ENCODE results near the gene TP73. TPM values are rescaled to one million over a fixed set of nuclear protein-coding genes. Genes with fewer than 3 reads are reported as not detected.

Gene TP73
- total RNA-seq, 1 experiment from 2014 or later: 10.0 TPM

DNA sequence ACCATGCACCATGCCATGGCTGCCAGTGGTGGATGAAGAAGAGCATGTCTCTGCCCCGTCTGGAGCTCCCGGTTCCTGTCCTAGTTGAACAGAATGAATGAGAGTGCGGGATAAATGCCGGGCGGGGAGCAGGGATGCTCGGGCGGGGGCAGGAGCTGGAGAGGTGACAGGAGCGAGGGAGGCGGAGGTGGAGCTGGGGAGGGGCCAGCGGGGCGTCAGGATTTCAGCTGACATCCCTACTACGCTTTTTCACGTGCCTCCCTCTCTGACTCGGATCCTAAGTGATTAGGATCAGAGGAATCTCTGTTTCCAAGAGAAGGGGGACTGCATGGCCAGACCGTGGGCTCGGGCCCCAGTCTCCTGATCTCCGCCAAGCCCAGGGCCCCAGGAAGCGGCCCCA, 47.3 kb downstream of the TP73 start:
- ChIA-PET CTCF (no interaction called here), POLR2A (ENCODE audit: low non-redundant PET) (no interaction called here)
- Histone ChIP-seq H3K36me3 (ENCODE audit: insufficient read depth, low read length, poor library complexity, severe bottlenecking) (no peaks in the 10 kb centered on the region), H3K27ac (ENCODE audit: low read depth, low read length, poor library complexity, severe bottlenecking) (no peak overlapping the region), H3K4me1 (ENCODE audit: insufficient read depth, low read length, poor library complexity, severe bottlenecking) (no peaks in the 10 kb centered on the region), H3K9me3 (ENCODE audit: low read depth, low read length, poor library complexity, severe bottlenecking) (no peaks in the 10 kb centered on the region), H3K4me3 (ENCODE audit: low read depth, low read length, poor library complexity, severe bottlenecking) (no peak overlapping the region), H3K27me3 (replicated peaks; ENCODE audit: insufficient read depth, low read depth, low read length, poor library complexity) (no peaks in the 10 kb centered on the region)
- TF ChIP-seq EZH2 (IDR thresholded peaks at IDR 0.05; ENCODE audit: borderline replicate concordance, low read depth, low read length, poor library complexity, severe bottlenecking) (no peak), CTCF (conservative IDR thresholded peaks at IDR 0.05; ENCODE audit: low read depth, low read length) (no peak)
- BruUV-seq (replicated peaks): no TSS peak
- intact Hi-C loops (cut with micrococcal nuclease; ENCODE audit: unreplicated experiment): no loop called here
- no peak for DNase-seq (ENCODE audit: low spot score)

- Histone ChIP-seq H3K4me1 (ENCODE audit: insufficient read depth, low read length, poor library complexity, severe bottlenecking) (no peaks in the 10 kb centered on the region), H3K27ac (ENCODE audit: low read depth, low read length, poor library complexity, severe bottlenecking) (no peak overlapping the region), H3K27me3 (replicated peaks; ENCODE audit: insufficient read depth, low read depth, low read length, poor library complexity) (no peaks in the 10 kb centered on the region), H3K9me3 (ENCODE audit: low read depth, low read length, poor library complexity, severe bottlenecking) (no peaks in the 10 kb centered on the region), H3K36me3 (ENCODE audit: insufficient read depth, low read length, poor library complexity, severe bottlenecking) (no peaks in the 10 kb centered on the region), H3K4me3 (ENCODE audit: low read depth, low read length, poor library complexity, severe bottlenecking) (no peak overlapping the region)
- BruUV-seq (replicated peaks): no TSS peak
- CTCF ChIA-PET: no interaction called here
- intact Hi-C loops (cut with micrococcal nuclease; ENCODE audit: unreplicated experiment): no loop called here
- TF ChIP-seq EZH2 (IDR thresholded peaks at IDR 0.05; ENCODE audit: borderline replicate concordance, low read depth, low read length, poor library complexity, severe bottlenecking) (no peak), CTCF (conservative IDR thresholded peaks at IDR 0.05; ENCODE audit: low read depth, low read length) (no peak)
- DNase-seq (ENCODE audit: low spot score): no peak
- POLR2A ChIA-PET (ENCODE audit: low non-redundant PET): no interaction called here
Measured at GRCh38 chr1:3700631-3701030, 48.3 kb downstream of the TP73 start.

- no peak for TF ChIP-seq EZH2 (IDR thresholded peaks at IDR 0.05; ENCODE audit: borderline replicate concordance, low read depth, low read length, poor library complexity, severe bottlenecking)
- TF ChIP-seq CTCF (conservative IDR thresholded peaks at IDR 0.05; ENCODE audit: low read depth, low read length): no peak
- DNase-seq (ENCODE audit: low spot score): no peak
- Histone ChIP-seq H3K36me3 (ENCODE audit: insufficient read depth, low read length, poor library complexity, severe bottlenecking) (no peaks in the 10 kb centered on the region), H3K4me3 (ENCODE audit: low read depth, low read length, poor library complexity, severe bottlenecking) (no peak overlapping the region), H3K9me3 (ENCODE audit: low read depth, low read length, poor library complexity, severe bottlenecking) (no peaks in the 10 kb centered on the region), H3K27ac (ENCODE audit: low read depth, low read length, poor library complexity, severe bottlenecking) (no peak overlapping the region), H3K27me3 (replicated peaks; ENCODE audit: insufficient read depth, low read depth, low read length, poor library complexity) (no peaks in the 10 kb centered on the region), H3K4me1 (ENCODE audit: insufficient read depth, low read length, poor library complexity, severe bottlenecking) (no peaks in the 10 kb centered on the region)
- intact Hi-C loops (cut with micrococcal nuclease; ENCODE audit: unreplicated experiment): no loop called here
- BruUV-seq (replicated peaks): no TSS peak
- CTCF ChIA-PET: no interaction called here
- POLR2A ChIA-PET (ENCODE audit: low non-redundant PET): no interaction called here
Measured at GRCh38 chr1:3702528-3702927, 50.2 kb downstream of the TP73 start.

Data from A673 (cell line).